ENCODE measurements around the gene GPR75. TPM values are rescaled to one million over a fixed set of nuclear protein-coding genes. Genes with fewer than 3 reads are reported as not detected.

The GPR75 gene
- 0.38 and 1.4 TPM in 2 replicates for total RNA-seq (ENCODE audit: low replicate concordance)

DNA sequence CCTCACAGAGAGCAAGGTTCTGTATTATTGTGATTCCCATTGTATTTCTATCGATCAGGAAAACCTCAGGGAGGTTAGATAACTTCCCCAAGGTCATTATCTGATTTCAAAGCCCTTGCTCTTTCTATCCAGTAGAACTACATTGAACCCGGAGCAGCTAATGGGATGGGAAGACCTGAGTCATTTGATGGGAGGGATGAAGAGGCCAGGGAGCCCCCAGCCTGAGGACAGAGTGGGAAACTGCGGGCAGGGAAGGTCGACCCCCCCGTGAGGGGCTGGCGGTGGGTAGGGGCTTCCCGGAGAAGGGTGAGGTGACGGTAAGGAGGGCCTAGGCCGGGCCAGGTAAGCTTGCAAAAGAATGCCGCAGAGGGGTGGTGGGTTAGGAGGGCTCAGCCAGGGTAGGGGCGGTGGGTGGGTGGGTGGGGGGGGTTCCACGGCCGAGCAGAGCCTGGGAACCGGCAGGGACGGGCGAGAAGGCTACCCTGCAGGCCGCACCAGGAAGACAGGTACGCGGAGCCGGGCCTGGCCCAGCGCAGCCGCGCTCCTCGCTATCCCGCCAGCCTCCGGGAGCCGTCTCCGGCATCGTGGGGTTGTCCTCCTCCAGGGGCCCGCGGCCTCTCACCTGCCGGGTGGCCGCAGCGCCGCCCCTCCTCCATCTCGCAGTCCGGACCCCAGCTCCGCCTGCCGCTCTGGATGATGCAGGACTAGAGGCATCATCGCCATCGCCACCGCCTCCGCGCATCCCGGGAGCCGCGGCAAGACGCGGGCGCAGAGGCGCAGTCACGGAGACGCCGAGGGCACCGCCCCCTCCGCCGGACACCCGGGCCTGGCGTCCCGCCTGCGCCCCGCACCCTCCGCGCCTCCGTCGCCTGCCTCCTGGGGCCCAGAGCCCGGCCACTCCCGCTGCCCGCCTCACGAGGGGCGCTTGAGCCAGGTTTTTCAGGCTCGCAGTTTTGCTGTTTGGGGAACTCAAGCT, at the start of gene GPR75:
Gene GPR75 (minus strand): TSS at position 762 of the 976 bp plus-strand sequence. CDS start 5,211 bp downstream, outside the sequence.

Other genes with a start within 250 kb of the GPR75 start
- 0.47 and 2.2 TPM in 2 replicates for gene CHAC2, start 92.2 kb downstream of the GPR75 start, total RNA-seq (ENCODE audit: low replicate concordance)
- 26.2 and 27.3 TPM in 2 replicates for gene ASB3, start 73.0 kb downstream of the GPR75 start, total RNA-seq (ENCODE audit: low replicate concordance)
- gene ERLEC1, start 72.9 kb downstream of the GPR75 start, total RNA-seq (ENCODE audit: low replicate concordance): 38.6 and 83.5 TPM in 2 replicates
- 6.4 and 24.1 TPM in 2 replicates for gene PSME4, start 111.0 kb upstream of the GPR75 start, total RNA-seq (ENCODE audit: low replicate concordance)

Measured in smooth muscle cell of the coronary artery (primary cell).